Measurements from ENCODE around the gene PSMC2.

Gene PSMC2

DNA sequence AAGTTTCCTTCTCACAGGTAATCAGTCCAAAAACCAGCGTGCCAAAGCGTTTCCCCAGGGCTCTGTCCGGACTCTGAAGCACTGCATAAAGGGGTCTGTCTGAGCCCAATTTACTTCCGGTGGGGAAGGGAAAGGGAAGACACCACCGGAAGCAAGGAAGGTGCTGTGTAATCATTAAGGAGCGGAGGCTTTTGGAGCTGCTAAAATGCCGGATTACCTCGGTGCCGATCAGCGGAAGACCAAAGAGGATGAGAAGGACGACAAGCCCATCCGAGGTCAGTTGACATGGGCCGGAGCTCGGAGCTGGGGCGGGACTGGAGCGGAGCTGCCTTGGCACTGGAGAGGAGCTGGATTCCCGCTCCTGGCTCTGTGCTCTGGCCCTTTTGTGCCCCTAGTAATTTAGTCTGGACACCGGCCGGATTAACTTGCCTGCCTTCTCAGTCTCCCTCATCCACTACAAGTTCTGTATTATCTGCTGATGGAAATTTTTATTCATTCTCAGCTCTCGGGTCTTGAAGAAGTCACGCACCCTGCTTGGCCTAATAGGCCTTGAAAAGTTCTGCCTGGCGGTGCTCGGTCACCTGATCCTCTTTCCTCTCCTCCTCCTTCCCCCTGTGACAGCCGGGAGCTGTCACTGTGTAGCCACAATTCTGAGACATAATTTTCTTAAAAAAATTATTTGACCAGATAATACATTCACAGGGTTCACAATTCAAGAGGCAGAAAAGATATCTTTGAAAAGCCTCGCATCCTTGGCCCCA is at the start of gene PSMC2:
Gene PSMC2 (plus strand): TSS at position 137 of the 761 bp plus-strand sequence. CDS start 69 bp downstream, at position 206.
- DNase-seq (ENCODE audit: low read depth, low spot score), result peak; percentile 81

DNA sequence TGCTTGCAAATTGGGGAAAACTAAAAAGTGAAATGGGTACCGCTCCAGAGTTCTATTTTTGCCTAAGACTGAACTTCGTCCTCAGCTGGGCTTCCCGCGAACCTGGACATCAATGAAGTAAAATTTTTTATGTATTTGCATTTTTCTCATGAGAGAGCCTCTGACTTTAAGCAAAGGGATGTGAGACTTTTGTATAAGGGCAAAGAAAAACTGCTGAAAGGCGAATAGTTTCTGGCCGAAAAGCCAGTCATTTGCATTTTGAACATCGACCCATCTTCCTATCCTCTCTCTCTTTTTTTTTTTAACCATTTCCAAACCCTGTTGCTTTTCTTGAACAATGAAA is 49.6 kb upstream of the PSMC2 start:
- no peak for DNase-seq (ENCODE audit: low read depth, low spot score)

DNA sequence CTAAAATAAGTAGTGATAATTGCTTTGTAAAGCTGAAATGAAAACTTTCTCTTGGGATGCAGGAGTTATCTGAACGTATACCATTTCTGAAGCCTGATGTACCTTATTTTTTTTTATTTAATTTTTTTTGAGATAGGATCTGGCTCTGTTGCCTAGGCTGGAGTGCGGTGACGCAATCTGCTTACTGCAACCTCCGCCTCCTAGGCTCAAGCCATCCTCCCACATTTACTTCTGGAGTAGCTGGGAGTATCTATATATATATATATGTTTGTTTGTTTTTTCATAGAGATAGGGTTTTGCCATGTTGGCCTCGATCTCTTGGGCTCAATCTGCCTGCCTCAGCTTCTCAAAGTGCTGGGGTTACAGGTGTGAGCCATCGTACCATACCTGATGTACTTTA is 47.8 kb upstream of the PSMC2 start:
- DNase-seq (ENCODE audit: low read depth, low spot score), result no peak

DNA sequence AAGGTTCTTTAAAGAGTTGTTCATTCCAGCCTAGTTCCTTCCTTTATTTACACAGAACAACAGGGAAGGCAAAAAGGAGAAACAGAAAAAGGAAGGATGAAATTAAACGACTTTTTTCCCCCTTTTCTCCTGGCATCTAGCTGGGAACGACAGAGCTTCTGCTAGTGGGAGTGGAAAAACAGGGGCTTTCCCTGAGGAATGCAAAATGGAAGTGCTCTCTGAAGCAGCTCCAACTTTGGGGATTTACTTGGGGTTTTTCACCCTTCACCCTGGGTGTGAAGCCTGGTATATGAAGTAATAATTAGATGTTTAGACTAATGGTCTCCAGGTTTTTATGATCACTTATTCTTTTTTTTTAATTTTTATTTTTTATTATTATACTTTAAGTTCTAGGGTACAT is 46.0 kb upstream of the PSMC2 start:
- DNase-seq (ENCODE audit: low read depth, low spot score), result no peak

DNA sequence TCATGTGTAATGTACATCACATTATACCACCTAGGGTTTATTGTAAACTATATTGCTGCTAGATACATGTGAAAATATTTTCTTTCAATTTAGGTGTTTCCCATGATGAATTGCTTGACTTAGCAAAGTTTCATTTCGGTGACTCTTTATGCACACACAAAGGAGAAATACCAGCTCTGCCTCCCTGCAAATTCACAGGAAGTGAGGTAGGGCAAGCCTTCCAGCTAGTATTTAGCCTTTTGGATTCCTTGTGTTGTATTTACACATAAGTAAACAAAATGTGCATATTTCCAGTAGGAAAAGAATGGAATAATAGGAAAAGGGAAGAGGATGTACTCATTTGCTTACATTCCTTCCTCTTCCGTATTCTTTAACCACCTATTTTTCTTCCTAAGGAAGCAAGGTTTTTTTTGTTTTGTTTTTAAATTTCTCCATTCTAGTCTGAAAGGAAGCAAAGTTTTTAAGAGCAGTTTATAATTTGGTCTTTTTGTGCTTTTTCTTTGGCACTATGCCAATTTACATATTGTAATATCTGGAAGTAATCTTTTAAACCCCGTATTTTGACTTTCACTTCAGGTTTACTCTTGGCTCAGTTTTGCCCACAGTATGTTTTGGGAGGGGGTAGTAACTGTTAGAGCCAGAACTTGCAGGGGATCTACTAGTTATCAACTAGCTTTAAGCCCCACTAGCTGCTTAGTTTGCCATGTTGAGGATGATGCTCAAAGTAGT is 39.8 kb upstream of the PSMC2 start:
- no peak for DNase-seq (ENCODE audit: low read depth, low spot score)

DNA sequence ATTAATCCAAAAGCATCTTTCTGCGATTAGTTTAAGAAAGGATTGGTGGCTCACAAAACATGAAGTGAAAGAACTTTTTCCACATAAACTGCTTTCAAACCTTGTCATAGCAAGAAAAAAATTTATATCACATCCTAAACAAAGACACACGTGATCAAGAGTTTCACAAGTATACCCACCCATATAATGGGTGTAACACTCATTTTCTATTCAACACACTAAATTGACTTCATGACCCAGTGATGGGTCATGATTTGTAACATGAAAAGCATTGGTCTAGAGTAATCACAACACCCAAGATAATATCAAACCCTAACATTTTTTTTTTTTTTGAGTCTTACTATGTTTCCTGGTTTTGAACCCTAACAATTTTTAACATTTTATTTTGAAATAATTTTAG is 32.6 kb upstream of the PSMC2 start:
- no peak for DNase-seq (ENCODE audit: low read depth, low spot score)

DNA sequence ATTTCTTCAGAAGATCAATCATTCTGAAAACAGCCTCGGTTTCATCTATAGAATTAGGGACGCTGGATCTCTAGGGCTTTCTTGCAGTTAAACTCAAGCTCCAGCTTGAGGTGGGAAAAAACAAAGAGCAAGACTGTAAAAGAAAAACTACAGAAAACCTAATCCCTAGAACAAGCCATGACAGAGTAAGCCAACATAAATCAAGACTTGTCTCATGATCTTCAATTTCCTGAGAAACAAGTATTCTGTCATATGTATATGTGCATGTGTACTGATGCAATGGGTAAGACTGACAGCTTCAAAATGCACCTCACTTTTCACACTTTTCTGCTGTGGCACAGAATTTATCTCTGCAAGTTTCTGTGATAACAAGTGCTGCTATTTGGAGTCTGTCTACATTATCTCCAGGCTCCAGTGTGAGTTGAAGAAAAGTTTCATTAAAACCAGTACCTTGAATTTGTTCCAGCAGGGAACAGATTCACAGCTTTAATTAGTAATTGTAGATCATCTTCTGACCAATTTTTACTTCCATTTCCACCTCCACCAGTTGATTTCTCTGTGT is 31.0 kb upstream of the PSMC2 start:
- DNase-seq (ENCODE audit: low read depth, low spot score), result no peak

DNA sequence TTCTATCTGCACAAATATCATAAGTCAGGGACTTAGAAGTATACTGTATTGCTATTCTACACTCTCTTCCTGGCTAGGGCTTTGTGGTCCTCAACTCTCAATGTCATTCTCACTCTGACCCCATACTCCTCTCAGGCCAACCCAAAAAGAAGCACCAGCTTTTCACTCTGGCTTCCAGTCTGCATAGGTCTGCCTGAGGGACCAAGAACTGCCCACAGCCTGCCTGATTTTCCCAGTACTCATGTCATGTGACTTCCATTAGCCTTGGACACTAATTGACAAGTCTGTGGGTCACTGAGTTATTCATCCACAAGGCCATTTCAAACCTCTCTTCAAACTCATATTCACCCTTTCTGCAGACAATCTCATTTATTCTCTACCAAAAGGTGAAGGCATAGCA is 30.4 kb upstream of the PSMC2 start:
- no peak for DNase-seq (ENCODE audit: low read depth, low spot score)

DNA sequence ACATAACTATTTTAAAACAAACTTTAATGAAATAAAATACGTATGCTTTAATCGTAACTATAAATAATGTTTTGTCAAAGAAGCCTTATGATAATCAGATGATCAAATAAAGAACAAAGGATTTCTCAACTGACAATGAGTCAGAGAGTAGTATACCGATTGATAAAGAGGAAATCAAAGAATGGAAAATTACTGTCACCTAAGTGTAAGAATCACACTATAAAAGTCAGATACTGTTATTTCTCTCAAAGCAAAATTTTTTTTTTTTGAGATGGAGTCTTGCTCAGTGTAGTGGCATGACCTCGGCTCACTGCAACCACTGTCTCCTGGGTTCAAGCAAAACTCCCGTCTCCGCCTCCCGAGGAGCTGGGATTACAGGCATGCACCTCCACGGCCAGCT is 21.7 kb upstream of the PSMC2 start:
- DNase-seq (ENCODE audit: low read depth, low spot score), result no peak

DNA sequence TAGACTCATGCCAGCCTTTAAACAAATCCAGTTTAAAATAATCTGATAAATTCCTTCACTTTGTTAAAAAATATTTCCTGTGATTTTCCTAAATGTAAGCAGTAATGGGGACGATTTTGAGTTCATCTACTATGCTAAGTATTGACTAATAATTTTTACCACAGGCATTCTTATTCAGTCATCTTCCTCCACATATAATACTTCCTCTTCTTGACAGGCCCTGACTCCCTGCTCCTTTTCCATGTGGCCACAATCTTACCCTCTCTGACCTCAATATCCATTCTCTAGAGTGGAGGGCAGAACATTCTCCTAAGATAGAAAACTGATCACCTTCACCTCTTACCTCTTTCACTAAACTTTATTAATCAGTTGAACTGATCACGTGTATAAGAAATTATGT is 10.7 kb upstream of the PSMC2 start:
- DNase-seq (ENCODE audit: low read depth, low spot score), result no peak

DNA sequence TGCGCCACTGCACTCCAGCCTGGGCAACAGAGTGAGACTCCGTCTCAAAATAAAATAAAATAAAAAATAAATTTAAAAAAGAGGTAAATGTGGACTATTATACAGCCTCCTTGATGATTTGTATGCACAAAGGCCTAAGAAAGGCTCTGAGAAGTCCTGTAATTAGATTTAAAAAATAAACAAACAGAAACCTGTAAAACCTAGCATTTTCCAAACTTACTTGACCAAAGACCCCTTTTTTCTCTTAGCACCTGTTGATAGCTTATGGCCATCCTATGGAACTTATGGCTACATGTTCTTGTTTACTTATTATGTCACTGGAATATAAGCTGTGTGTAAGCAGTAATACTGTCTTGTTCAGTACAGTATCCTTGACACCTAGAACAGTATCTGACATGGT is 8.6 kb upstream of the PSMC2 start:
- DNase-seq (ENCODE audit: low read depth, low spot score), result no peak

DNA sequence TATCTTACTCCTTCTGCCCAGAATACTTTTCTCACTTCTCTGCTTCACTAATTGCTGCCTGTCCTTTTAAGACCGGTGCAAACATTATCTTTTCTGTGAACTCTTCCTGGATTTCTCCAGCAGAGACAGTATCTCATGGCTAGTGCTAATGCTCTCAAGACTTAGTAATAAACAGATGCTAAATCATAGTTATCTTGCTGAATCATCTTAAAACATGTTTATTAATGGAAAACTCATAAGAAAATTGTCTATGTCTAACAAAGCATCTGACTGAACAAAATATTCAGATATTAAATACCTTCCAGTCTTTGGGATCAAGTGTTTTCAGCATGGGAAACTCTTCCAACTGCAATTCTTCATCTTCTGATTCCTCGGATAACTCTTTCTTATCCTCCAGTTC is 6.0 kb upstream of the PSMC2 start:
- DNase-seq (ENCODE audit: low read depth, low spot score), result no peak

DNA sequence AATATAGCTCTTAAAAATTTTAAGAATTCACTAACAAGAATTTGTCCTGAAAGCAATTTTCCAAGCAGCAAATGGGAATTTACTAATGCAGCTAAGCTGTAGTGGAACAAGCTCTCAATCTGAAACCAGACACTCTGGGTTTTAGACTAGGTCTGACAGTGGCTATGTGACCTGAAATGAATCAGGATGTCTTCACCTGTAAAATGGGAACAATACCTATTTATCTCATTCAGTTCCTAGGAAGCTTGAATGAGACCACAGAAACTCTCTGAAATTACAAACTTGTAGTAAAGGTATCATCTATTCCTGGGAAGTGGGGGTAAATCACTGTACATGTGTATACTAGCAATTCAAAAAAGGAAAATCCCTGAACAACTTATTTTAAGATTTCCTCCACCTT is 4.1 kb upstream of the PSMC2 start:
- DNase-seq (ENCODE audit: low read depth, low spot score), result no peak

DNA sequence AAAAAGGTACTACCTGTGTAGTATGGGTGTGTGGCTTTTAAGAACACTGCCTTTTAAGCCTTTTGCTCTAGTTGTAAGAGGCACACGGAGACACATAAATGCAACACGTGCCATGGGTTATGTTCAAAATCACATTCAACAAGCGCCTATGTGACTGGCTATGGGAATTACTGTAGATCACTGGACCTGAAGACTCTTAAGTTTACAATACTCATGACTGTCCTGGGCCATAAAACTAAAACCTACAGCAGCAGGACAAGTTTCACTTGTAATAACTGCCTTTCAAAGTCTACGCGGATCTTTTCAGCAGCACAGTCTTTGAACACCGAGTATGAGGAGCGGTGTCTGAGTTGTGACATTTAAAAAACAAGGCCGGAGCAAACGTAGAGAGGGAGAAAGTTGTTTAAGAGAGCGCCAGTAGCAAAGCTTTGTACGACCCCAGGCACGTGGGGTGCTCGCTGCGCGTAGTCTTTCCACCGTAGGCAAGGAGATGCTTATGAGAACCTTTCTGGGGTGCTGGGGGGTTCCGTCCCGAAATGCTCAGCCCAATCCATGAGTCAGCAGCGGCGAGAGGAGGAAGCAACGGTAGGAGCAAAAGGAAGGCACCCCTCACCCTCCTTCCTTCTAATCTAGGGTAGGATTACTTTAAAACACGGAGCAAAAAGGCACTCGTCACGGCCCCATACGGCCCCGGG is 3.5 kb upstream of the PSMC2 start:
- DNase-seq (ENCODE audit: low read depth, low spot score), result no peak

DNA sequence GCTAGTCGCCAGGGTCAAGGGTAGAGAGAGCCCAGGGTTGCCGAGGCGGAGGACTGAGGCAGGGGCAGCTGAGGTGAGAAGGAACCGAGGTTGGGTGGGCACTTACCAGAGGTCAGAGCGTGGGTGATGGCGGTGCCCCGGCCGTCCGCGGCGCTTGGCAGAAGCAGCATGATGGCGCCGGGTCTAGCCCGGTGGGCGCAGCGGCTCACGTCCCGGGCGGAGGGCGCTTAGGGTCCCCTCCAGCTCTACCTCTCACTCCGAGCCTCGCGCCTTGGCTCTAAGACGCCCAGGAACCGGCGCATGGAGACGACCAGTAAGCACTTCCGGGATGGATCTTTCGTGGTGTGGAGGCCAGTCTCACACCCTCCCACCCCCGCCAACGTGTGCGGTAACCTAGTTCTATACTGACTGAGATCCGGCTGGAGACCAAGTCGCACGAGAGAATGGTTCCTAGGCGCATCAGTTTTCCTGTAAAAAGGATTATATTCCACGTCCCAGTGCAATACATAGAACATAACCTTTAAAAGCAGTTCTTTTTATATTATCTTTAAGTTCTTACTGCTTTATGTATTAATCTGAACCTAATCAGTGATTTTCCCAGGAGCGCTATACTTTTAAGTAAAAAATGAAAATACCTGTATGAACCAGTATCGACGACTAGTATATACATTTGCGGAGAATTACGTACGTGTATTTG is 2.8 kb upstream of the PSMC2 start, which contains the start of gene DNAJC2:
Gene DNAJC2 (minus strand): TSS at position 315 of the 697 bp plus-strand sequence. CDS start 145 bp downstream, at position 170.
- peak; percentile 80 for DNase-seq (ENCODE audit: low read depth, low spot score)

DNA sequence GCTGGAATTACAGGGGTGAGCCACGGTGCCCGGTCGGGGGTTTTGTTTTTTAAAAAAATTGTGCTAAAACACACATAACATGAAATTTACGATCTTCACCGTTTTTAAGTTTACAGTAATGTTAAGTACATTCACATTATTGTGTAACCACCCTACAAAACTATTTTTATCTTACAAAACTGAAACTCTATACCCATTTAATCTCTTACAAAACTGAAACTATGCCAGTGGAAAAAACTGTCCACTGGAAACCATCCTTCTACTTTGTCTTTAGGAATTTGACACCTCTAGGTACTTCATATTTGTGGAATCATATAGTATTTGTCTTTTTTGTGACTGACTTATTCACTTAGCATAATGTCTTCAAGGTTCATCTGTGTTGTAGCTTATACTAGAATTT is 1.0 kb upstream of the PSMC2 start:
- DNase-seq (ENCODE audit: low read depth, low spot score), result no peak

DNA sequence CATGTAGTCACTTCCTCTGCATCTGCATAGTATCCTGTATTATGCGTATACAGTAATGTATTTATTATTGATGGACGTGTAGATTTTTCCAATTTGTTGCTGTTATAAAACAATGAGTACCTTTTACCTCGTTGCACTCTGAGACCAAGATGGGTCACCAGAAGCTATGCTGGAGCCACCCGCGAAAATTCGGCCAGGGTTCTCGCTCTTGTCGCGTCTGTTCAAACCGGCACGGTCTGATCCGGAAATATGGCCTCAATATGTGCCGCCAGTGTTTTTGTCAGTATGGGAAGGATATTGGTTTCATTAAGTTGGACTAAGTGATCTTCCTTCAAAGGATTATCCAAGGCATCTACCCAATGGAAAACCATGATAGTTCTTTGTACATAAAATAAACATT is 1.0 kb downstream of the PSMC2 start:
- DNase-seq (ENCODE audit: low read depth, low spot score), result no peak

DNA sequence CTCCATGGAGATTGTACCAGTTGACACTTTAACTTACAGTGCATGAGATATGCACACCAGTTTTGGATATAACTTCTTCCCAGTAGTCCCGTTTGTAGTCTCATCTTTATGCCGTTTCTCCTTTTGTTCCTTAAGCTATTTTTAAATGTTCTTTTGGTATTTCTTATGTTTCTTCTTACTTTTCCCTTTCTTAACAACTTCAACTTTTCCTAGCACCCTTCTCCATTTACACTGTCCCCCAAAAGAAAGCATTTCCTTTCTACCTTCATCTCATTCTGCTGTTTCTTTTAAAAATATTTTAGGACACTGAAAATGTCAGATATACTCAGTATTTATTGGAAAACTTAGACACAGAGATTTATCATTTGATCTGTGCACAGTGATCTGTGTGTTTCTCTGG is 1.5 kb downstream of the PSMC2 start:
- no peak for DNase-seq (ENCODE audit: low read depth, low spot score)

DNA sequence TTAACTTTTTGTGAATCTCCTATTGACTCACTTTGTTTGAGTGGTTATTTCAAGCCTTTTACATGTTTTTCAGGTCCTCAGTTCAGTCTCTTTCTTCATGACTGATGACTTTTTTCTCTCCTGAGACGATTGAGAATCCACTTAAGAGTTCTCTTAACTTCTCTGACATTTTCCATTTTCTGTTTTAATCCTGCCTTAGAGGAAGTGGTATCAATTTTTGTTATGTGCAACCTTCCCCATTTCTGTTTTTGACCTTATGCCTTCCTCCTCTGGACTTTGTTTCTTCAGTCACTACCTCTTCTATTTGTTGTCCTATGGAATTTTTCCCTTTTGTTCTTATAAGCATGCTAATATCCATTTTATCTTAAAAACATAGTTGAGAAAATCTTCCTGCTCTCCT is 2.4 kb downstream of the PSMC2 start:
- DNase-seq (ENCODE audit: low read depth, low spot score), result no peak

DNA sequence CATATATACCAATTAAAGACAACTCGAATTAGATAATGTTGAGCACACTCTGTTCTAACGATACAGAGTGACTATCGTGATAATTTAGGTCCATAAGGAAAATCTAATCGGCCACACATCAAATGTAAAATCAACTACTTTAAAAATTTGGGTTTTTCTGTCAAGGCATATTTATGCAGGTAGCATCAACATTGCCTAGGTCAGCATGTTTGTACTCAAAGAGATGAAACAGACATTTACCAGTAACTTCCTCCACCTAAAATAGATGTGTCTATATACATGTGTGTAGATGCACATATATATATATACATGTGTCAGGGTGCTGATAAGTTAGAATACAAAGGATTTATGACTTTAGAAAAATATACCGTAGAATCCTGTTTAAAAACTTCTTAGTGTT is 22.0 kb downstream of the PSMC2 start:
- DNase-seq (ENCODE audit: low read depth, low spot score), result no peak

DNA sequence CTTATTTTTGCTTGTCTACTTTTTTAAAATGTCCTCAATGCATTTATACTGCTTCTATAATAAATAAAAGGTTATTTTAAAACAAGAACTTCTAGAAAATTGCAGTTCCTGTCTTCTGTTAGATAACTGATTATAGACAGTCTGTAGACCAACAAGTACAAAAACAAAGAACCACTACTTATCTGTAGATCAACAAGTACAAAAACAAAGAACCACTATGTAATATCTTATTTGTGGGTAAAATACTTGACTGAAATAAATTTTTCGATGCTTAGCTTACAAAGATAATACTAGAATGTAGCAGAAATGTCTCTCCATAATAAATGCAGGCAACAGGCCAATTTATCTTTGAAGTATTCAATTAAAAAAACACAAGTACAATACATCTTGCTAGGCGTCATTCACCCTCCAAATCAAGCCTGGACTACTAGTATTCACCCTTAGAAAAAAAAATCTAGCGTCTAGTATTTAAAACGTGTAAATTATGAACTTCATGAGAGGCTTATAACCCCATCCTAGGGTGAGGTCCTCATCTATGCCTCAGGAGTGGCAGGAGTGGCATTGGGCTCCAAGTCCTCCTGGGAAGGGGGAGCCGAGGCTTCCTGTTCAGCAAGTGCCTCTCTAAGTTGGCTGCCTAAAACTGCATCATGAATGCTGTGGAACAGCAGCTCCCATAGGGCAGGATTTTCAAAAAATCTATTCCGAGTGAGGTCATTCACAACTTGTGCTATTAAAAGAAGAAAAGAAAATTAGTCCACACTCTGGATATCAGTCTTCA is 26.6 kb downstream of the PSMC2 start:
- DNase-seq (ENCODE audit: low read depth, low spot score), result no peak
